HepG2 (cell line): ENCODE data around the gene ANKLE1. TPM values are rescaled to one million over a fixed set of nuclear protein-coding genes. Genes with fewer than 3 reads are reported as not detected.

ENCODE experiments used
- BHLHE40 ChIP-seq: IDR thresholded peaks from 2 replicates; pipeline ENCODE4 v1.6.1; 2011; ENCODE audit warnings: low read length, improper control_type of control experiment
- GABPA ChIP-seq, 2 experiments: IDR thresholded peaks; 2 replicates each; pipeline ENCODE4 v1.6.1; 2011 to 2016; ENCODE audit warnings: low read depth in 2 of 2, low read length in 1 of 2, missing biosample characterization in 1 of 2, missing genetic modification characterization in 1 of 2
- IKZF4 ChIP-seq: sonication (generic); formaldehyde crosslinking; IDR thresholded peaks from 2 replicates; pipeline ENCODE4 v1.5.1; 2020; ENCODE audit warnings: borderline replicate concordance, mild to moderate bottlenecking, low read depth, missing genetic modification reagents; ENCODE audit errors: not compliant biosample characterization
- LCORL ChIP-seq, 2 experiments: fragments of 450-650 bp in 1 of 2; sonication (generic) in 1 of 2; formaldehyde crosslinking in 1 of 2; IDR thresholded peaks; 2 replicates each; pipeline versions ENCODE4 v1.5.0 to v1.6.1; 2017 to 2020; ENCODE audit warnings: antibody characterized with exemption in 1 of 2, missing genetic modification reagents in 1 of 2
- NCOA2 ChIP-seq: sonication (generic); formaldehyde crosslinking; IDR thresholded peaks from 2 replicates; pipeline ENCODE4 v1.8.0; 2022; ENCODE audit warnings: inconsistent platforms
- PAF1 ChIP-seq: IDR thresholded peaks from 2 replicates; pipeline ENCODE4 v1.6.1; 2016; ENCODE audit warnings: missing genetic modification reagents, missing compliant biosample characterization
- PHF21A ChIP-seq: sonication (generic); formaldehyde crosslinking; IDR thresholded peaks from 2 replicates; pipeline ENCODE4 v1.5.0; 2020; ENCODE audit warnings: mild to moderate bottlenecking, missing genetic modification reagents
- RAD51 ChIP-seq: fragments of 450-650 bp; IDR thresholded peaks from 2 replicates; pipeline ENCODE4 v1.6.1; 2016; ENCODE audit warnings: borderline replicate concordance
- SOX13 ChIP-seq, 3 experiments: fragments of 450-650 bp in 1 of 3; sonication (generic) in 1 of 3; formaldehyde crosslinking in 1 of 3; IDR thresholded peaks in 2 of 3; conservative IDR thresholded peaks in 1 of 3; 2 replicates each; pipeline versions ENCODE4 v1.5.0 to v1.6.1; 2016 to 2020; ENCODE audit warnings: antibody characterized with exemption in 1 of 3, mild to moderate bottlenecking in 1 of 3, missing compliant biosample characterization in 1 of 3, missing genetic modification reagents in 1 of 3, moderate library complexity in 1 of 3
- SOX6 ChIP-seq, 2 experiments: fragments of 450-650 bp in 1 of 2; sonication (generic) in 1 of 2; formaldehyde crosslinking in 1 of 2; IDR thresholded peaks; 2 replicates each; pipeline versions ENCODE4 v1.4.0 to v1.6.1; 2017 to 2020; ENCODE audit warnings: antibody characterized with exemption in 1 of 2, mild to moderate bottlenecking in 1 of 2, missing genetic modification reagents in 1 of 2
- TFE3 ChIP-seq: IDR thresholded peaks from 2 replicates; pipeline ENCODE4 v1.6.1; 2016
- ZBTB7B ChIP-seq: sonication (generic); formaldehyde crosslinking; IDR thresholded peaks from 2 replicates; pipeline ENCODE4 v1.4.0; 2020; ENCODE audit warnings: missing genetic modification reagents
- ZFX ChIP-seq: sonication (generic); formaldehyde crosslinking; IDR thresholded peaks from 2 replicates; pipeline ENCODE4 v1.4.0; 2020; ENCODE audit warnings: mild to moderate bottlenecking, low read depth, missing genetic modification reagents, moderate library complexity
- polyA plus RNA-seq, 8 experiments: library from polyadenylated mRNA; depleted of rRNA in 3 of 8; stranded (reverse) in 7 of 8; unstranded in 1 of 8; fragments of >200 nt; fragmentation: Illumina TruSeq in 4 of 8; extraction: Trizol in 4 of 8; gene quantifications; 2 replicates each; pipeline versions ENCODE4 v1.2.1 to v1.2.3, GENCODE V29; 2011 to 2016; ENCODE audit warnings: low read depth in 4 of 8, missing spikeins in 1 of 8, mixed read lengths in 1 of 8; ENCODE audit not compliant: insufficient read depth in 1 of 8
- total RNA-seq, 5 experiments: library from RNA; depleted of rRNA; stranded (reverse); fragments of >200 nt; fragmentation: Illumina TruSeq; extraction: Trizol; gene quantifications; 2 replicates each; pipeline ENCODE4 v1.2.3, GENCODE V29; 2016; ENCODE audit warnings: low read depth in 1 of 5
- TF ChIP-seq, protein P1 (sequence below): sonication (generic); formaldehyde crosslinking; IDR thresholded peaks from 2 replicates; pipeline ENCODE4 v1.4.0; 2020; ENCODE audit warnings: missing genetic modification reagents
- TF ChIP-seq, protein P2 (sequence below): sonication (generic); formaldehyde crosslinking; IDR thresholded peaks from 2 replicates; pipeline ENCODE4 v1.4.0; 2020; ENCODE audit warnings: missing genetic modification reagents, borderline replicate concordance
- TF ChIP-seq, protein P3 (sequence below): sonication (generic); formaldehyde crosslinking; IDR thresholded peaks from 2 replicates; pipeline ENCODE4 v1.4.0; 2020; ENCODE audit warnings: missing genetic modification reagents

The ANKLE1 gene
- total and polyA plus RNA-seq, 2 of the 13 experiments (the other 11 are each of a cell fraction or from before 2014, with no cell fraction given), result 0.69 to 1.5 TPM

GRCh38 chr19:17264641-17264979 is 17.1 kb upstream of the ANKLE1 start, which contains the start of gene USHBP1 (continued):
- no peak for TF ChIP-seq GABPA (IDR thresholded peaks at IDR 0.05; ENCODE audit: low read depth, low read length)
- TF ChIP-seq GABPA (CRISPR knock-in tag; IDR thresholded peaks at IDR 0.05; ENCODE audit: low read depth), result peak; percentile 69
- TF ChIP-seq NCOA2, result 0 out of 2 replicates have a peak, but pooled peaks have one; percentile 13
- TF ChIP-seq SOX6 (IDR thresholded peaks at IDR 0.05), result no peak
- peak; percentile 31; the same call in 1 of the 2 replicates for TF ChIP-seq SOX6 (CRISPR knock-in tag; IDR thresholded peaks at IDR 0.05)
- peak; percentile 93 for TF ChIP-seq RAD51
- no peak for TF ChIP-seq ZBTB7B (CRISPR knock-in tag)
- TF ChIP-seq IKZF4 (CRISPR knock-in tag), result no peak
- TF ChIP-seq, protein P1, sequence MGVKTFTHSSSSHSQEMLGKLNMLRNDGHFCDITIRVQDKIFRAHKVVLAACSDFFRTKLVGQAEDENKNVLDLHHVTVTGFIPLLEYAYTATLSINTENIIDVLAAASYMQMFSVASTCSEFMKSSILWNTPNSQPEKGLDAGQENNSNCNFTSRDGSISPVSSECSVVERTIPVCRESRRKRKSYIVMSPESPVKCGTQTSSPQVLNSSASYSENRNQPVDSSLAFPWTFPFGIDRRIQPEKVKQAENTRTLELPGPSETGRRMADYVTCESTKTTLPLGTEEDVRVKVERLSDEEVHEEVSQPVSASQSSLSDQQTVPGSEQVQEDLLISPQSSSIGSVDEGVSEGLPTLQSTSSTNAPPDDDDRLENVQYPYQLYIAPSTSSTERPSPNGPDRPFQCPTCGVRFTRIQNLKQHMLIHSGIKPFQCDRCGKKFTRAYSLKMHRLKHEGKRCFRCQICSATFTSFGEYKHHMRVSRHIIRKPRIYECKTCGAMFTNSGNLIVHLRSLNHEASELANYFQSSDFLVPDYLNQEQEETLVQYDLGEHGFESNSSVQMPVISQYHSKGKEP, result no peak
- TF ChIP-seq, protein P2, sequence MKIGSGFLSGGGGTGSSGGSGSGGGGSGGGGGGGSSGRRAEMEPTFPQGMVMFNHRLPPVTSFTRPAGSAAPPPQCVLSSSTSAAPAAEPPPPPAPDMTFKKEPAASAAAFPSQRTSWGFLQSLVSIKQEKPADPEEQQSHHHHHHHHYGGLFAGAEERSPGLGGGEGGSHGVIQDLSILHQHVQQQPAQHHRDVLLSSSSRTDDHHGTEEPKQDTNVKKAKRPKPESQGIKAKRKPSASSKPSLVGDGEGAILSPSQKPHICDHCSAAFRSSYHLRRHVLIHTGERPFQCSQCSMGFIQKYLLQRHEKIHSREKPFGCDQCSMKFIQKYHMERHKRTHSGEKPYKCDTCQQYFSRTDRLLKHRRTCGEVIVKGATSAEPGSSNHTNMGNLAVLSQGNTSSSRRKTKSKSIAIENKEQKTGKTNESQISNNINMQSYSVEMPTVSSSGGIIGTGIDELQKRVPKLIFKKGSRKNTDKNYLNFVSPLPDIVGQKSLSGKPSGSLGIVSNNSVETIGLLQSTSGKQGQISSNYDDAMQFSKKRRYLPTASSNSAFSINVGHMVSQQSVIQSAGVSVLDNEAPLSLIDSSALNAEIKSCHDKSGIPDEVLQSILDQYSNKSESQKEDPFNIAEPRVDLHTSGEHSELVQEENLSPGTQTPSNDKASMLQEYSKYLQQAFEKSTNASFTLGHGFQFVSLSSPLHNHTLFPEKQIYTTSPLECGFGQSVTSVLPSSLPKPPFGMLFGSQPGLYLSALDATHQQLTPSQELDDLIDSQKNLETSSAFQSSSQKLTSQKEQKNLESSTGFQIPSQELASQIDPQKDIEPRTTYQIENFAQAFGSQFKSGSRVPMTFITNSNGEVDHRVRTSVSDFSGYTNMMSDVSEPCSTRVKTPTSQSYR (CRISPR knock-in tag), result no peak
- peak; percentile 41; the same call in 1 of the 2 replicates for TF ChIP-seq ZFX
- TF ChIP-seq, protein P3, sequence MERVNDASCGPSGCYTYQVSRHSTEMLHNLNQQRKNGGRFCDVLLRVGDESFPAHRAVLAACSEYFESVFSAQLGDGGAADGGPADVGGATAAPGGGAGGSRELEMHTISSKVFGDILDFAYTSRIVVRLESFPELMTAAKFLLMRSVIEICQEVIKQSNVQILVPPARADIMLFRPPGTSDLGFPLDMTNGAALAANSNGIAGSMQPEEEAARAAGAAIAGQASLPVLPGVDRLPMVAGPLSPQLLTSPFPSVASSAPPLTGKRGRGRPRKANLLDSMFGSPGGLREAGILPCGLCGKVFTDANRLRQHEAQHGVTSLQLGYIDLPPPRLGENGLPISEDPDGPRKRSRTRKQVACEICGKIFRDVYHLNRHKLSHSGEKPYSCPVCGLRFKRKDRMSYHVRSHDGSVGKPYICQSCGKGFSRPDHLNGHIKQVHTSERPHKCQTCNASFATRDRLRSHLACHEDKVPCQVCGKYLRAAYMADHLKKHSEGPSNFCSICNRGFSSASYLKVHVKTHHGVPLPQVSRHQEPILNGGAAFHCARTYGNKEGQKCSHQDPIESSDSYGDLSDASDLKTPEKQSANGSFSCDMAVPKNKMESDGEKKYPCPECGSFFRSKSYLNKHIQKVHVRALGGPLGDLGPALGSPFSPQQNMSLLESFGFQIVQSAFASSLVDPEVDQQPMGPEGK (CRISPR knock-in tag), result peak; percentile 86
- TF ChIP-seq SOX13 (IDR thresholded peaks at IDR 0.05), result no peak
- peak in 1 of 2 experiments; percentile 23; a peak in 1 of 4 replicates for TF ChIP-seq SOX13 (CRISPR knock-in tag; conservative IDR thresholded peaks at IDR 0.05 in 1 of 2, IDR thresholded peaks at IDR 0.05 in 1 of 2)
- peak; percentile 42; the same call in 1 of the 2 replicates for TF ChIP-seq PHF21A (CRISPR knock-in tag)
- TF ChIP-seq PAF1 (CRISPR knock-in tag), result no peak
- peak; percentile 58 for TF ChIP-seq BHLHE40
- no peak for TF ChIP-seq LCORL (IDR thresholded peaks at IDR 0.05)
- TF ChIP-seq LCORL (CRISPR knock-in tag; IDR thresholded peaks at IDR 0.05), result 0 out of 2 replicates have a peak, but pooled peaks have one; percentile 44
- peak; percentile 65; the same call in 1 of the 2 replicates for TF ChIP-seq TFE3 (CRISPR knock-in tag)
